Glutamatergic neuron (in vitro differentiated cells): ENCODE data around the gene BTBD8. TPM values are rescaled to one million over a fixed set of nuclear protein-coding genes. Genes with fewer than 3 reads are reported as not detected.

Experiments
- DNase-seq: peaks from one replicate; pipeline ENCODE4 v3.0.0; 2022
- H3K27ac Mint-ChIP-seq: one replicate; pipeline ENCODE4 v1.8.0; 2020; ENCODE audit warnings: mild to moderate bottlenecking, mixed read lengths, inconsistent platforms; ENCODE audit not compliant: unreplicated experiment
- H3K27me3 Mint-ChIP-seq: one replicate; pipeline ENCODE4 v1.8.0; 2020; ENCODE audit warnings: mild to moderate bottlenecking, moderate library complexity, mixed read lengths, inconsistent platforms; ENCODE audit not compliant: unreplicated experiment
- H3K36me3 Mint-ChIP-seq: one replicate; pipeline ENCODE4 v1.8.0; 2020; ENCODE audit warnings: mild to moderate bottlenecking, mixed read lengths, inconsistent platforms; ENCODE audit not compliant: unreplicated experiment
- H3K4me1 Mint-ChIP-seq: one replicate; pipeline ENCODE4 v1.8.0; 2020; ENCODE audit warnings: mild to moderate bottlenecking, low read depth, mixed read lengths, inconsistent platforms; ENCODE audit not compliant: unreplicated experiment
- H3K4me3 Mint-ChIP-seq: one replicate; pipeline ENCODE4 v1.8.0; 2020; ENCODE audit warnings: mild to moderate bottlenecking, mixed read lengths, inconsistent platforms; ENCODE audit not compliant: unreplicated experiment
- H3K9me3 Mint-ChIP-seq: one replicate; pipeline ENCODE4 v1.8.0; 2020; ENCODE audit warnings: mild to moderate bottlenecking, moderate library complexity, mixed read lengths, inconsistent platforms; ENCODE audit not compliant: unreplicated experiment
- CTCF ChIP-seq: fragments of 200-600 bp; sonication (generic); IDR thresholded peaks from one replicate; pipeline ENCODE4 v1.5.0; 2021; ENCODE audit not compliant: partially characterized antibody, unreplicated experiment
- total RNA-seq: library from RNA; stranded (reverse); fragmentation: NEBNext Ultra II Directional; extraction: Animal tissue kit (Norgen Biotek cat#: 25700); gene quantifications from one replicate; pipeline ENCODE4 v1.2.1, GENCODE V29; 2021; ENCODE audit not compliant: unreplicated experiment

Gene BTBD8
- total RNA-seq, 1 donor from 2014 or later = 13.4 TPM

GRCh38 chr1:92087542-92087941 lies 7.4 kb downstream of the BTBD8 start:
- Mint-ChIP-seq H3K36me3 (peaks cover 26% of the 10 kb centered on the region), H3K4me1 (no peaks in the 10 kb centered on the region), H3K27ac (no peak overlapping the region), H3K27me3 (peaks cover 2% of the 10 kb centered on the region), H3K9me3 (peaks cover 12% of the 10 kb centered on the region), H3K4me3 (no peak overlapping the region)
- DNase-seq = no peak
- TF ChIP-seq CTCF = no peak

GRCh38 chr1:92091625-92092024 lies 11.5 kb downstream of the BTBD8 start:
- H3K4me3 Mint-ChIP-seq = no peak overlapping the region
- H3K4me1 Mint-ChIP-seq = no peaks in the 10 kb centered on the region
- H3K36me3 Mint-ChIP-seq = peaks cover 2% of the 10 kb centered on the region
- TF ChIP-seq CTCF = no peak
- H3K9me3 Mint-ChIP-seq = peaks cover 3% of the 10 kb centered on the region
- H3K27ac Mint-ChIP-seq = no peak overlapping the region
- H3K27me3 Mint-ChIP-seq = no peaks in the 10 kb centered on the region
- DNase-seq = no peak

- Mint-ChIP-seq H3K27ac (no peak overlapping the region), H3K9me3 (no peaks in the 10 kb centered on the region), H3K4me3 (no peak overlapping the region), H3K36me3 (no peaks in the 10 kb centered on the region), H3K4me1 (no peaks in the 10 kb centered on the region), H3K27me3 (no peaks in the 10 kb centered on the region)
- DNase-seq = no peak
- TF ChIP-seq CTCF = no peak
These were observed 13.9 kb downstream of the BTBD8 start for GRCh38 chr1:92094090-92094489.

GRCh38 chr1:92094595-92094994 lies 14.4 kb downstream of the BTBD8 start:
- Mint-ChIP-seq H3K4me3 (no peak overlapping the region), H3K27ac (no peak overlapping the region), H3K9me3 (no peaks in the 10 kb centered on the region)

GRCh38 chr1:92095874-92096273 lies 15.7 kb downstream of the BTBD8 start:
- Mint-ChIP-seq H3K27ac (no peak overlapping the region), H3K27me3 (no peaks in the 10 kb centered on the region), H3K9me3 (no peaks in the 10 kb centered on the region)

More at GRCh38 chr1:92094595-92094994, 14.4 kb downstream of the BTBD8 start:
- no peak for DNase-seq
- no peak for TF ChIP-seq CTCF
- Mint-ChIP-seq H3K4me1 (no peaks in the 10 kb centered on the region), H3K27me3 (no peaks in the 10 kb centered on the region), H3K36me3 (no peaks in the 10 kb centered on the region)

More at GRCh38 chr1:92095874-92096273, 15.7 kb downstream of the BTBD8 start:
- Mint-ChIP-seq H3K36me3 (no peaks in the 10 kb centered on the region), H3K4me1 (no peaks in the 10 kb centered on the region), H3K4me3 (no peak overlapping the region)
- DNase-seq = no peak
- no peak for TF ChIP-seq CTCF
